IMR-90 (cell line): ENCODE results near the gene TRPM6. TPM values are rescaled to one million over a fixed set of nuclear protein-coding genes. Genes with fewer than 3 reads are reported as not detected.

Source experiments
- microRNA-seq, 2 experiments: library from miRNA; stranded (forward) in 1 of 2; unstranded in 1 of 2; fragments of 10-50 nt in 1 of 2; fragments of <30 nt in 1 of 2; gene quantifications in 1 of 2; microRNA quantifications in 1 of 2; one replicate each; pipeline versions ENCODE3 to v1.1.0; 2013 to 2020; ENCODE audit not compliant: insufficient read depth in 1 of 2, insufficient read length in 1 of 2, unreplicated experiment in 1 of 2
- polyA plus RNA-seq, 3 experiments: library from polyadenylated mRNA; depleted of rRNA; stranded (reverse); fragments of >200 nt; gene quantifications; 2 replicates each; pipeline ENCODE4 v1.2.3, GENCODE V29; 2012; ENCODE audit warnings: low replicate concordance in 1 of 3
- small RNA-seq, 5 experiments: library from RNA; depleted of rRNA; stranded (forward); fragments of <200 nt; gene quantifications; one replicate each; pipeline ENCODE3, GENCODE V24; 2012
- total RNA-seq: library from RNA; depleted of rRNA; stranded (reverse); fragments of >200 nt; gene quantifications from 2 replicates; pipeline ENCODE4 v1.2.3, GENCODE V29; 2012; rRNA removed

Gene TRPM6
- total and polyA plus RNA-seq, 2 of the 4 experiments (the other 2 are of a cell fraction): under 0.01 to 0.02 TPM

Small RNA genes lying within 50 kb of the gene (microRNA-seq; reads per million reads assigned to microRNA genes)
- not detected for gene RNU6-445P (ENCODE audit: insufficient read depth, insufficient read length)

Small RNA genes lying within 50 kb of the gene (small RNA-seq; reads per million reads assigned to genes)
- 0 to 0.60 (median 0) reads per million in 5 experiments for gene RNU6-445P

Other genes with a start within 250 kb of the TRPM6 start
- 0.36 and 1.7 TPM in 2 replicates for gene C9orf40, start 65.0 kb upstream of the TRPM6 start, total RNA-seq
- 1.9 TPM in 2 replicates for gene C9orf40, start 65.0 kb upstream of the TRPM6 start, polyA plus RNA-seq (2012; rRNA removed)
- gene CARNMT1, start 140.4 kb upstream of the TRPM6 start, total RNA-seq: 10.0 and 21.1 TPM in 2 replicates
- gene CARNMT1, start 140.4 kb upstream of the TRPM6 start, polyA plus RNA-seq (2012; rRNA removed): 4.9 and 5.5 TPM in 2 replicates
- 5.7 and 6.7 TPM in 2 replicates for gene NMRK1, start 200.2 kb upstream of the TRPM6 start, total RNA-seq
- 5.3 and 5.9 TPM in 2 replicates for gene NMRK1, start 200.2 kb upstream of the TRPM6 start, polyA plus RNA-seq (2012; rRNA removed)
- 41.6 and 50.0 TPM in 2 replicates for gene OSTF1, start 200.6 kb upstream of the TRPM6 start, total RNA-seq
- 15.4 and 17.1 TPM in 2 replicates for gene OSTF1, start 200.6 kb upstream of the TRPM6 start, polyA plus RNA-seq (2012; rRNA removed)